ENCODE data around the gene METRN.

Gene METRN

DNA sequence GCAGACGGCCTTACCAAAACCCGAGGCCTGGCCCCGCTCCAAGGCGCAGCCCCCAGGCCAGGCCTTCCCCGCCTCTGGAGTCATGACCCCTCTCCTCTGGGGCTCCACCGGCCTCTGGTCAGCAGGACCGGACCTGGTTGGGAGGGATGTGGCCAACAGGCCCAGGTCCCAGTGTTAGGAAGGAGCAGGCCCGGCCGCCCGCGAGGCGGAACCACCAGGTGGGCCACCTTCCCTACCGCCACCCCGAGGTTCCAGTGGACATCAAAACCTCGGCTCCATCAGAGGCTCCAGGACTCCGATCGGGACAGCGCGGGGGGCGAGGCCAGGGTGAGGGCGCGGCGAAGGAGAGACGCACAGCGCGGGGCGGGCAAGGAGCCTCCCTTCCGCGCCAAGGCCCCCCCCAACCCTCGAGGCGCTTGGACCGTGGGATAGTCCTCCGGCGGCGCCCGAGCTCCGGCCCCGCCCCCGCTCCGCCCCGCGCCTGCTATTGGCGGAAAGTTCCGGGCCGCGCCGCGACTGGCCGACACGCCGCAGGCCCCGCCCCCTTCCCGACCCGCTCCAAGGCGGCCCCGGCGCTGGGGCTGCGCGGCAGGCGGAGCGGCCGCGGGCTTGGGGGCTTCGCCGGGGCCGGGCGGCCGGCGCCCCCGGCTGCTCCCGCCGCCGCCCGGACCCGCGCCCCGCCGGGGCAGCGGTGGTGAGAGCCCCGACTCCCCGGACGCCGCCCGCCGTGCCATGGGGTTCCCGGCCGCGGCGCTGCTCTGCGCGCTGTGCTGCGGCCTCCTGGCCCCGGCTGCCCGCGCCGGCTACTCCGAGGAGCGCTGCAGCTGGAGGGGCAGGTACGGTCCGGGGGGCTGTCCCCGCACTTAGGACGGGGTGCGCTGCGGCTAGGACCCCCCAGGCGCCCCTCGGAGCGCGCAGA lies at the start of gene METRN:
Gene METRN, plus strand, starts transcription at position 561 of the 919 bp plus-strand sequence. Its CDS starts 172 bp downstream, at position 733.
- DNase-seq (ENCODE audit: low spot score) = peak; percentile 79

- DNase-seq (ENCODE audit: low spot score) = no peak
Measured at GRCh38 chr16:666572-666971, 48.3 kb upstream of the METRN start.

- no peak for DNase-seq (ENCODE audit: low spot score)
Measured at GRCh38 chr16:667113-667779, 47.7 kb upstream of the METRN start.

- peak; percentile 93 for DNase-seq (ENCODE audit: low spot score)
Measured at GRCh38 chr16:667780-668518, 47.0 kb upstream of the METRN start, which contains the start of gene RHOT2. TSS of gene RHOT2 (plus strand) at chr16:668132. CDS start at chr16:668200, 68 bp downstream.

DNA sequence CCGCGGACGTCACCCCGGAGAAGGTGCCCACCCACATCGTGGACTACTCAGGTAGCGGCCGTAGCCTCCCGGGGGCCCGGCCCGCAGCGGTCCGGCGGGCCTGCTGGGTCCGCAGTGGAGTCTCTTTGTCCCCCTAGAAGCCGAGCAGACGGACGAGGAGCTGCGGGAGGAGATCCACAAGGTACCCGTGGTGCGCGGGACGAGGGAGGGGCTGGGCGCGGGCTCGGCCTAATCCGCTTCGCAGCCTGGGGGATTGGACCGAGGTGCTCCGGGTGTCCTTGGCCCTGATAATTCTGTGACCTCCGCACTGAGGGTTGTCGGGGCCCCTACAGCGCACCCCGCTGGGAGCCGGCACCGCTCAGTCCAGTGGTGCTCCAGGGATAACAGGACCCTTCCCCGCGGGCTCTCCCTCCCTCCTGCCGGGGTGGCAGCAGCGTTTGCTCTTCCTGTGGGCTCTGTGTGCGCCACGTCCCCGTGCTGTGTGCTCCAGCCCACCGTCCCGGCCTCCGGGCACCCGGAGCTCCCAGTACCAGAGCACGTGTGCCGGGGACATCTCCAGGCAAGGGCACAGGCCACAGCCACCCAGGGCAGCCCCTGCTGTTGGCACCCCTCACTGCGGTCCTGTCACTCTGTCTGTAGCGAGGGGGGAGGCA lies 46.3 kb upstream of the METRN start:
- DNase-seq (ENCODE audit: low spot score) = no peak

DNA sequence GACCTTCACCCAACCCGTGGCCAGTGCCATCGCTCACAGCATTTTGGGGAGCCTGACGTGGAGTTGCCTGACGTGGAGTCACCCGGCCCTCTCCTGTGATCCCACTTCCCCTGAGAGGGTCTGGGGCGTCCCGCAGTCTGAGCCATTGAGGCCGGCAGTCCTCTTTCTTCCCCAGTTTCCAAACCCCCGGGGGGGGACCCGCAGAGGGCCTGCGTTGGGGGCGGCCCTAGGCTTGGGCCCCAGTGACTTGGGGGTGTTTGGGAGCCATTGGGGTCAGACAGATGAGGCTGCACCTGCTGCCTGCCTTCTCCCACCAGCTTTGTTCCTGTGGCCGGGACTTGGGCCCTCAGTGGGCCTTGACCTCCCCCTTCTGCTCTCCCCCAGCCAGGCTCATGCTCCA lies 45.3 kb upstream of the METRN start:
- no peak for DNase-seq (ENCODE audit: low spot score)

DNA sequence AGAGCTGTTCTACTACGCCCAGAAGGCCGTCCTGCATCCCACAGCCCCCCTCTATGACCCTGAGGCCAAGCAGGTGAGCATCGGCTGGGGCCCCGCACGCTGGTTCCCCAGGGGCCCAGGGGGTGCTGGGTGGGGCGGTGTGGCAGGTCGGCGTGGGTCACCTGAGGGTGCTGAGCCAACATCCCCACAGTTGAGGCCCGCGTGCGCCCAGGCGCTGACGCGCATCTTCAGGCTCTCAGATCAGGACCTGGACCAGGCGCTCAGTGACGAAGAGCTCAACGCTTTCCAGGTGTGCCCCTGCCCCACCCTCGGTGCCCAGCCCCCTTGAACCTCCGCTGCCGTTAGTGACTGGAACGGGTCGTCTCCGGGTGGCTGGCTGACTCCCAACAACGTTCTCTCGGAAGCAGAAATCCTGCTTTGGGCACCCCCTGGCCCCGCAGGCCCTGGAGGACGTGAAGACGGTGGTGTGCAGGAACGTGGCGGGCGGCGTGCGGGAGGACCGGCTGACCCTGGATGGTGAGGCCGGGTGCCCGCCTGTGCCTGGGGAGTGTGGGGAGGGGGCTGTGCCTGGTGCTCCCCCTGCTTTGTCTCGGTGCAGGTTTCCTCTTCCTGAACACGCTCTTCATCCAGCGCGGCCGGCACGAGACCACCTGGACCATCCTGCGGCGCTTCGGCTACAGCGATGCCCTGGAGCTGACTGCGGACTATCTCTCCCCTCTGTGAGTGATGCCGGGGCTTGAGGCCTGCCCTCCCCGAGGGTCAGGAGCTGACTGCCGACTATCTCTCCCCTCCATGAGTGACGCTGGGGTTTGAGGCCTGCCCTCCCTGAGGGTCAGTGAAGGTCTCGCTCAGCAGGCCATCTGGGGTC lies 44.2 kb upstream of the METRN start:
- no peak for DNase-seq (ENCODE audit: low spot score)

DNA sequence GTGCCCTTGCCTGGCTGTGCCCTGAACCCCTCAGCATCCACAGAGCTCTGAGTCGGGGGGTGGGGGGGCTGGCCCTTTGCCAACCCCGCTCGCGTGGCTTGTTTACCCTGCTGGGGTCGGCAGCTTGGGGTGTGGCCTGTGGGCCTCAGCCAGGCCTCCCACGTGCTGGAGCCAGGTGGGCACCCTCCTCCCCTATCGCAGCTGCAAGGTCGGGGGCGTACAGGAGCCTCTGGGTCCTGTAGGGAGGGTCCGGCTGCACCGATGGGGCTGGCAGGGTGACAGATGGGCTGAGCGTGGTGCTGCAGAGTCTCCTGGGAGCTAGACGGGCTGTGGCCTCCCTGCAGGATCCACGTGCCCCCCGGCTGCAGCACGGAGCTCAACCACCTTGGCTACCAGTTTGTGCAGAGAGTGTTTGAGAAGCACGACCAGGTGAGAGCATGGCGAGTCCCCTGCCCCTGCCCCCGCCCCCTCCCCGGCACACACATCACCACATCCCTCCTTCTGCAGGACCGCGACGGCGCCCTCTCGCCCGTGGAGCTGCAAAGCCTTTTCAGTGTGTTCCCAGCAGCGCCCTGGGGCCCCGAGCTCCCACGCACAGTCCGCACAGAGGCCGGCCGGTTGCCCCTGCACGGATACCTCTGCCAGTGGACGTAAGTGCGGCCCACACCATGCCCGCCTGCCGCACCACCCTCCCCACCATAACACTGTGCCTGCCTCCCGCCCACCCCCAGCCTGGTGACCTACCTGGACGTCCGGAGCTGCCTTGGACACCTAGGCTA lies 43.4 kb upstream of the METRN start:
- no peak for DNase-seq (ENCODE audit: low spot score)

DNA sequence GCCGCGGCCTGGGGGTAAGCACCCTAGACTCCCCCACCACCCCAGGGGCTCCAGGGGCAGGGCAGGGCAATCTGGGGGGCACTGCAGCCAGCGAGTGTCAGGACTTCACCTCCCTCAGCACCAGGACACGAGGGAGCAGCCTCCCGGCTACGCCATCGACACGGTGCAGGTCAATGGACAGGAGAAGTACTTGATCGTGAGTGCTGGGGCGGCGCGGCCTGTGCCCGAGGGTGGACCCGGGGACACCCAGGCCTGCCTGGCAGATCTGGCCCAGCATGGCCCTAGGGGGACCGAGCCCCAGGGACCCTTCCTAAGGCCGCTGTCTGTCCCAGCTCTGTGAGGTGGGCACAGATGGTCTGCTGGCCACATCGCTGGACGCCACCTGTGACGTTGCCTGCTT lies 42.5 kb upstream of the METRN start:
- DNase-seq (ENCODE audit: low spot score) = no peak

DNA sequence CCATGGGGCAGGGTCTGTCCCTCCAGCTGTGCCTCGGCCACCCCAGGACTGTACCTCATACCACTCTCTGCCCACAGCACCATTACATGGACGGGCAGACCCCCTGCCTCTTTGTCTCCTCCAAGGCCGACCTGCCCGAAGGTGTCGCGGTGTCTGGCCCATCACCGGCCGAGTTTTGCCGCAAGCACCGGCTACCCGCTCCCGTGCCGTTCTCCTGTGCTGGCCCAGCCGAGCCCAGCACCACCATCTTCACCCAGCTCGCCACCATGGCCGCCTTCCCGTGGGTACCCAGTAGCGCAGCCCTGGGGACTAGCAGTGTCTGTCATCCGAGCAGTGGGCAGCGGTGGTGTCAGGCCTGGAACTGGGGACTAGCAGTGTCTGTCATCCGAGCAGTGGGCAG lies 42.1 kb upstream of the METRN start:
- DNase-seq (ENCODE audit: low spot score) = no peak

GRCh38 chr16:673399-673991 lies 41.4 kb upstream of the METRN start:
- DNase-seq (ENCODE audit: low spot score) = no peak

DNA sequence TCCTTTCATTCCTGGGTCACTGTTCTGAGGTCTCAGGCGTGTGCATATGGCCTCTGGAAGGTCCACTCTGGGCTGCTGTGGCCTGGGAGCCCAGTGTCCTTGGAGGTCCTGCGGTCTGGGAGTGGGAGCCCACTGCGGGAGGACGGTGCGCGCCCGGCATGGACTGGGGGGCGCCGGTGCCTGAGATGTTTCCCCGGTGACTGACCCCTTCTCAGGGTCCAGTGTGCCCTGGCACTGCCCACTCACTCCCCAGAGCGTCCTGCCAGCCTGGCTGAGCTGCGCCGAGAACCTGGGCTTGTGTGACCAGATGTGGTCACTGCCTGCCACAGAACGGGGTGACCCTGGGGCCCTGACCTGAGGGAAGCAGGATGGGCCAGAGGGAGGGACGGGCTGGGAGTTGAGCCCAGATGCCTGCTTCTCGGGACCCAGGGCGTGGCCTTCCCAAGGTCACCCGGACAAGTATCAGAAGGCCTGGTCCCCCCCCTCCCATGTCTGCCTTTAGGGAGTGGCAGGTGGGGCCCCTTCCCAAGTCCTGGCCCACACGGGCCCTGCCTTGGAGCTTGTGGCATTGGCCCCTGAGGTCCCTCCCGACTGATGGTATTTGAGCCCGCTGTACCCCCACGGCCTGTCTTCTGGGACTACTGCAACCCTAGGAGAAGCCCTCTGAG lies 40.6 kb upstream of the METRN start:
- no peak for DNase-seq (ENCODE audit: low spot score)

- no peak for DNase-seq (ENCODE audit: low spot score)
Measured at GRCh38 chr16:674968-675883, 39.7 kb upstream of the METRN start, which contains the start of gene RHBDL1. TSS of gene RHBDL1 (plus strand) at chr16:675671. CDS start at chr16:675791, 120 bp downstream.

GRCh38 chr16:675884-676564 lies 38.9 kb upstream of the METRN start:
- DNase-seq (ENCODE audit: low spot score) = no peak

DNA sequence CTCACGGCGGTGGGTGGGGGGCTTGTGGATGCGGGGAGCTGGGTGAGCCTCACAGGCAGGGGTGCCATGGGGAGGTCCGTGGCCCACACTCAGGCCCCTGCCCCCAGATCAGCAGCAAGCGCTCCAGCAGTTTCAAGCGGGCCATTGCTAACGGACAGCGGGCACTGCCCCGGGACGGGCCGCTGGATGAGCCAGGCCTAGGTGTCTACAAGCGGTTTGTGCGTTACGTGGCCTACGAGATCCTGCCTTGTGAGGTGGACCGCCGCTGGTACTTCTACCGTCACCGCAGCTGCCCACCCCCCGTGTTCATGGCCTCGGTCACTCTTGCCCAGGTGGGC lies 38.4 kb upstream of the METRN start:
- no peak for DNase-seq (ENCODE audit: low spot score)

DNA sequence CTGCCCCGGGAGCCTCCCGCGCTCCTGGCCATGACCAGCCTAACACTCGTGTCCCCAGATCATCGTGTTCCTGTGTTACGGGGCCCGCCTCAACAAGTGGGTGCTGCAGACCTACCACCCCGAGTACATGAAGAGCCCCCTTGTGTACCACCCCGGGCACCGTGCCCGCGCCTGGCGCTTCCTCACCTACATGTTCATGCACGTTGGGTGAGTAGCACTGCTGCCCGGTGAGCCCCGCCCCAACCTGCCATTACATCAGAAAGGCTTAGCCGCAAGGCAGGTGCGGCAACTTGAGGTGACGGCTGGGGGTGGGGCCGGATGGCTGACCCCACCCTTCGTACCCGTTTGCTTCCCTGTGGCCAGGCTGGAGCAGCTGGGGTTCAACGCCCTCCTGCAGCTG lies 38.0 kb upstream of the METRN start:
- DNase-seq (ENCODE audit: low spot score) = no peak

- no peak for DNase-seq (ENCODE audit: low spot score)
Measured at GRCh38 chr16:677316-678190, 37.4 kb upstream of the METRN start.

All from NAMALWA (cell line).